Lower lobe of right lung (tissue), 2 donors: ENCODE measurements around the gene F2RL3. TPM values are rescaled to one million over a fixed set of nuclear protein-coding genes. Genes with fewer than 3 reads are reported as not detected.

Source experiments
- ATAC-seq, 2 donors: fragments of 200-7000 bp; cut with Tn5 transposase; one replicate each; pipeline ENCODE4 v1.9.1; 2020 to 2022; ENCODE audit warnings: mild to moderate bottlenecking in 2 of 2, moderate library complexity in 2 of 2
- DNase-seq: peaks from one replicate; pipeline ENCODE4 v3.0.0-alpha.2; 2020
- H3K27ac ChIP-seq: fragments of 200-600 bp; one replicate; pipeline ENCODE4 v1.8.0; 2022
- H3K27me3 ChIP-seq: fragments of 200-600 bp; one replicate; pipeline ENCODE4 v1.8.0; 2022; ENCODE audit warnings: low read depth
- H3K36me3 ChIP-seq: fragments of 200-600 bp; one replicate; pipeline ENCODE4 v1.8.0; 2022; ENCODE audit warnings: mild to moderate bottlenecking
- H3K4me1 ChIP-seq: fragments of 200-600 bp; one replicate; pipeline ENCODE4 v1.8.0; 2022
- H3K4me3 ChIP-seq: fragments of 200-600 bp; one replicate; pipeline ENCODE4 v1.8.0; 2022; ENCODE audit warnings: mild to moderate bottlenecking
- H3K9me3 ChIP-seq: fragments of 200-600 bp; one replicate; pipeline ENCODE4 v1.8.0; 2022
- intact Hi-C: fragments of 100-400 bp; cut with DNase I; formaldehyde crosslinking; loops from one replicate; pipeline ENCODE4 v1.11.0; 2022
- total RNA-seq: library from RNA; stranded (reverse); fragmentation: NEBNext Ultra II Directional; extraction: Animal tissue kit (Norgen Biotek cat#: 25700); gene quantifications from one replicate; pipeline ENCODE4 v1.2.1, GENCODE V29; 2021
- TF ChIP-seq, protein P1 (sequence below): fragments of 200-600 bp; IDR thresholded peaks from one replicate; pipeline ENCODE4 v1.8.0; 2022; ENCODE audit warnings: antibody characterized with exemption, mild to moderate bottlenecking
- donor health status: DM: no; HTN: yes; CAD: no; lungs with severe emphysema.

The F2RL3 gene
- total RNA-seq, 1 donor from 2014 or later: 22.5 TPM

DNA sequence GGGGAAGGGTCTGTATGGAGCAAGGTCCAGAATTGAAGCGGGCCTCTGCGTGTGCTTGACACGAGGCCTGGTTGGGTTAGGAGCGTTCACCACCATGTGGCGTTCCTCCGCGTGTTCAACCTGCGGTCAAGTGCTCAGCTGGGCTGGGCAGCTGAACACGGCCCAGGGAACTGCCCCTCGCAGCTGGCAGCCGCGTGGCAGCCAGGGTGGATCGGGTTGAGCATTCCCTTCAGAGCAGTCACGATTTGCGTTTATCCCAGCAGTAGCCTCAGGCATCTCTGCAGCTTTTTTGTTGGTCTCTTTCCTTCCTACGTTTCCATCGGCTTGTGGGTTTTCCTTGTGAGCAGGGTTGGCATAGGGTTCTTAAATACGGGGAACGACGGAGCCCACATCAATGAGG, 28.7 kb upstream of the F2RL3 start:
- no peaks in the 10 kb centered on the region for H3K27me3 ChIP-seq
- TF ChIP-seq, protein P1, sequence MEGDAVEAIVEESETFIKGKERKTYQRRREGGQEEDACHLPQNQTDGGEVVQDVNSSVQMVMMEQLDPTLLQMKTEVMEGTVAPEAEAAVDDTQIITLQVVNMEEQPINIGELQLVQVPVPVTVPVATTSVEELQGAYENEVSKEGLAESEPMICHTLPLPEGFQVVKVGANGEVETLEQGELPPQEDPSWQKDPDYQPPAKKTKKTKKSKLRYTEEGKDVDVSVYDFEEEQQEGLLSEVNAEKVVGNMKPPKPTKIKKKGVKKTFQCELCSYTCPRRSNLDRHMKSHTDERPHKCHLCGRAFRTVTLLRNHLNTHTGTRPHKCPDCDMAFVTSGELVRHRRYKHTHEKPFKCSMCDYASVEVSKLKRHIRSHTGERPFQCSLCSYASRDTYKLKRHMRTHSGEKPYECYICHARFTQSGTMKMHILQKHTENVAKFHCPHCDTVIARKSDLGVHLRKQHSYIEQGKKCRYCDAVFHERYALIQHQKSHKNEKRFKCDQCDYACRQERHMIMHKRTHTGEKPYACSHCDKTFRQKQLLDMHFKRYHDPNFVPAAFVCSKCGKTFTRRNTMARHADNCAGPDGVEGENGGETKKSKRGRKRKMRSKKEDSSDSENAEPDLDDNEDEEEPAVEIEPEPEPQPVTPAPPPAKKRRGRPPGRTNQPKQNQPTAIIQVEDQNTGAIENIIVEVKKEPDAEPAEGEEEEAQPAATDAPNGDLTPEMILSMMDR: no peak
- peaks cover 15% of the 10 kb centered on the region for H3K4me1 ChIP-seq
- H3K27ac ChIP-seq: no peak overlapping the region
- ATAC-seq (no peak), DNase-seq (no peak)
- intact Hi-C loops: no loop called here
- H3K9me3 ChIP-seq: no peaks in the 10 kb centered on the region
- H3K36me3 ChIP-seq: peaks cover 79% of the 10 kb centered on the region
- H3K4me3 ChIP-seq: no peak overlapping the region

DNA sequence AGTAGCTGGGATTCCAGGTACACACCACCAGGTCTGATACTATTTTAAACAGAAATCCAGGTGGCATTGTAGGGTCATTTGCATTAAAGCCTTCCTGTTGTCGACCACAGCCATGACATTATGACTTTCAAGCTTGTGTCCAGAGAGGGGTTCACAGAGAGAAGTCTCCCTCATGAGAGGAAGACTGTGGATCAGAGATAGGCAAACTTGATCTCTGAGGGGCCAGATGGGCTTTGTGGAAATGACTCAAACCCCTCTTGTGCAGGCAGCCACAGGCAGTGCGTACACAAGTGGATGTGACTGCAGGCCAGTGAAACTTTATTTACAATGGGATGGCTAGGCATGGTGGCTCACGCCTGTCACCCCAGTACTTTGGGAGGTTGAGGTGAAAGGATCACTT, 27.8 kb upstream of the F2RL3 start:
- ATAC-seq (no peak), DNase-seq (no peak)
- no peaks in the 10 kb centered on the region for H3K9me3 ChIP-seq
- intact Hi-C loops: no loop called here
- H3K4me3 ChIP-seq: no peak overlapping the region
- peaks cover 81% of the 10 kb centered on the region for H3K36me3 ChIP-seq
- no peaks in the 10 kb centered on the region for H3K27me3 ChIP-seq
- peaks cover 15% of the 10 kb centered on the region for H3K4me1 ChIP-seq
- TF ChIP-seq, protein P1: no peak
- H3K27ac ChIP-seq: no peak overlapping the region

DNA sequence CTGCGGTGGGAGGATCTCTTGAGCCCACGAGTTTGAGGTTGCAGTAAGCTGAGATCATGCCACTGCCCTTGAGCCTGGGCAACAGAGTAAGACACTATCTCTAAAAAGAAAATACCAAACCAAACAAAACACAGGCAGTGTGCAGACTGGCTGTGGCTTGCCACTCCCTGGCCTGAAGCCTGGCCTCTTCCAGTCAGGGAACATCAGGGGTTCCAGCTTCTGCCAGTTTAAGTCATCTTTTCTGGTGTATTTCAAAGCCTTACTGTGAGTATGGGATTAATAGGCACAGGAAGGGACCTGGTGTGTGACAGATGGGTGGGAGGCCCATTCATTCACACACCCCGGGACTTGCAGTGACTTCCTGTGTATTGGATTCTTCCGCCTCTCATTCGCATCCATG, 27.0 kb upstream of the F2RL3 start:
- no peak overlapping the region for H3K4me3 ChIP-seq
- ATAC-seq: no peak
- no peaks in the 10 kb centered on the region for H3K27me3 ChIP-seq
- peaks cover 81% of the 10 kb centered on the region for H3K36me3 ChIP-seq
- no peak overlapping the region for H3K27ac ChIP-seq
- no peak for DNase-seq
- peaks cover 15% of the 10 kb centered on the region for H3K4me1 ChIP-seq
- H3K9me3 ChIP-seq: no peaks in the 10 kb centered on the region
- TF ChIP-seq, protein P1: no peak
- intact Hi-C loops: no loop called here

DNA sequence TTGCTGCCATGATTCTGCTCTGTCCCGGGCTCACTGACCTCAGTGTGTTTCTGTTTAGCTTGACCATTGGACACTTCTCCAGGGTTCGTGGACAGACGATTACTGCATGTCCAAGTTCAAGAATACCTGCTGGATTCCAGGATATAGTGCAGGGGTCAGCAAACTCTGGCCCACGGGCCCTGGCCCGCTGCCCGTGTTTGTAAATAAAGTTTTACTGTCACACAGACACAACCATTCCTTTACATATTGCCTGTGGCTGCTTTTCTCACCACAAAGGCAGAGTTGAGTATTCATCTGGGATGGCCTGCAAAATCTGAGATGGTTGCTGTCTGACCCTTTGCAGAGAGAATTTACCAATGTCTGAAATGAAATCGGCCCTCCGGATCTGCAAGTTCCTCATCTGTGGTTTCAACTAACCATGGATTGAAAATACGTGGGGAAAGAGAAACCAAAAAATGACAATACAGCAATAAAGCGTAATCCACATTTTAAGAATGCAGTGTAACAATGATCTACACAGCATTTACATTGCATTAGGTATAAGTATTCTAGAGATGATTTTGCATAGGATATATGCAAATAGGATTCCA, 25.9 kb upstream of the F2RL3 start:
- TF ChIP-seq, protein P1: no peak
- intact Hi-C loops: no loop called here
- Histone ChIP-seq H3K27ac (no peak overlapping the region), H3K4me3 (no peak overlapping the region), H3K4me1 (peaks cover 15% of the 10 kb centered on the region), H3K36me3 (peaks cover 86% of the 10 kb centered on the region), H3K27me3 (no peaks in the 10 kb centered on the region), H3K9me3 (no peaks in the 10 kb centered on the region)
- no peak for DNase-seq
- ATAC-seq: peak; percentile 5 to 37

DNA sequence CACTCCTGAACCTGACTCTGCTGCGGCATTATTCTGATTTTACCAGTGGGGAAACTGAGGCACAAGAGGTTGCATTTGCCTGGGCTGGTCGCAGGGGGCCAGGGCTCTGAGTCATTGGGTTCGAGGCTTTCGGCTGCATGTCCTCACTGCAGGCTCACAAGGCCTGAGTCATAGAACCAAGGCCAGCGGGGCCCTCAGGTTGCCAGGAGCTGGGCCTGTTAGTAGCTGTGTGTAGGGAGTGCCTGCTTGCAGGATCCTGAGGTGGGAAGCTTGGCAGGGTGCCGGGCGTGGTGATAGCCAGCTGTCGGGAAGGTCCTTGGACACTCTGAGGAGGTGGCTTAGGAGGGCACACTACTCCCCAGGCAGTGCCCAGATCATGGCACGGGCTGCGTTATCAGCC, 21.6 kb upstream of the F2RL3 start:
- ATAC-seq: no peak
- no peak for DNase-seq
- H3K4me3 ChIP-seq: no peak overlapping the region
- TF ChIP-seq, protein P1: no peak
- H3K9me3 ChIP-seq: no peaks in the 10 kb centered on the region
- no peaks in the 10 kb centered on the region for H3K27me3 ChIP-seq
- H3K36me3 ChIP-seq: peaks cover 98% of the 10 kb centered on the region
- H3K27ac ChIP-seq: no peak overlapping the region
- H3K4me1 ChIP-seq: peaks cover 21% of the 10 kb centered on the region
- intact Hi-C loops: no loop called here
